HG03135 (cell line): ENCODE measurements around the gene STAP2.
"Not testable (repeated sequence)": the region's sequence is repeated elsewhere in the genome, so short reads cannot be mapped to it uniquely, and the experiment has no call there.

Source experiments
- ATAC-seq: cut with Tn5 transposase; IDR thresholded peaks from one replicate; pipeline ENCODE4 v1.9.1; 2021; ENCODE audit warnings: mild to moderate bottlenecking, moderate library complexity; ENCODE audit not compliant: unreplicated experiment

STAP2 gene

DNA sequence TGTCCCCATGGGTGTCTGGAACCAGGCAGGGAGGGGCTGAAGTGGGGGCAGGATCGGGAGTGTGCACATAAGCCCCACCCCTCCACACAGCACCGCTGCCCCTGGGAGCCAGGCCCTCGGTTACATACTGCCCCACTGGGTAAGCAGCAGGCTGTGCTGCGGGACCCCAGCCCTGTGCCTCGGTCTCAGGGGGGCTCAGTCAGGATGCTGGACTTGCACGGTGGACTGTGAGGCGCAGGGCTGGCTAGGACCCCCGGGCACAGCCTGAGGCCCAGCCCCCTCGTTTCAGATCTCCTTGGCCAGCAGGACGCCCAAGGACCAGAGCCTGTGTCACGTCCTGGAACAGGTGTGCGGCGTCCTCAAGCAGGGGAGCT lies 21.0 kb upstream of the STAP2 start:
- no peak for ATAC-seq

DNA sequence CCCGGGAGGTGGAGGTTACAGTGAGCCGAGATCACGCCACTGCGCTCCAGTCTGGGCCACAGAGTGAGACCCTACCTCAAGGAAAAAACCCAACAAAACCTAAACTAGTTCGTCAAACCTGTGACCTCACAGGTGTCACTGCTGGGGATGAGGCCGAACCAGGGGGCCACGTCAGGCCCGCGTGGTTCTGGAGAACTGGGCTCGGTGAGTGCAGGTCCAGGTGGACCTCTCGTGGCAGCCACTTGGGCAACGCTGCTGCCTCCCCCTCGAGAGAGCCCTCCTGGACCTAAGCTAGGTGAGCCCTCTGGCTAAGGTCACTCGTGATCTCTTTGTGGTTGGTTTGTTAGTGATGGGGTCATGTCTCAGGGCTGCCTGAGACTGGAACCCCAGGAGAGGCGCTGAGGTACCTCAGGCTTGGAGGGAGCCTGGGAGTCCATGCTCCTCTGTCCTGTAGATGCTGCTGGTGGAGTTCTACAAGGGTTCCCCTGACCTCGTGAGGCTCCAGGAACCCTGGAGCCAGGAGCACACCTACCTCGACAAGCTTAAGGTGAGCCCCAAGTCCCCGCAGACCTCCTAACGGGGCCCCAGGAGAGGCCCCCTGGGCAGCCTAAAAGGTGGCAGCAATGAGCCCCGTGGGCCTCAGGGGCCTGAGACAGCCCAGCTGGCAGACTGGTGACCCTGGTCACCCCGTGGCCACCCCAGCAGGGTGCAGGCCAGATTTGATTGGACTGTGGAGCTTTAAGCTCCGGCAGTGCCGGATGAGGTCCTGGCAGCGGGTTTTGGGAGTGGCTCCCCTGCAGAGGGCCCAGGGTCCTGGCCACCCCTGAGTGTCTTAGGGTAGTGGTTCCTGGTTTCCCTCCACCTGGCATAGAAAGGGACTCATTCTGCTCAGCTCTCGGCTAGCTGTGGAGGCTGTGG lies 20.3 kb upstream of the STAP2 start:
- ATAC-seq, result no peak

DNA sequence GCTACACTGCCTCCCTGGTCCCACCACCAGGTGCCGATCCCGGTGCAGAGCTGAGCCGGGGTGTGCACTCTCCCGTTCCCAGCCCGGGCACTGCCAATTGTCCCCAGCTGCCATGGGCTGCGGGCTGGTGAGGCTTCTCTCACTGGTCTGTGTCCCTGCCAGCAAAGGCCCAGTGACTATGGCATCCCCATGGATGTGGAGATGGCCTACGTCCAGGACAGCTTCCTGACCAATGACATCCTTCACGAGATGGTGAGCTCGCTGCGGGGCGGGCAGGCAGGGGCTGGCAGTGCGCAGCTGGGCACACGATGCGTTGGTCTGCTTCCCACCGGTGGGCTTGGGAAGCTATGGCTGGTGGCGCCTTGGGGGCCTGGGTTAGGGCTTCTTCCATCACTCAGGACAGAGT lies 19.3 kb upstream of the STAP2 start:
- ATAC-seq, result no peak

- ATAC-seq, result no peak
Measured at GRCh38 chr19:4357095-4357797, 18.6 kb upstream of the STAP2 start.

- no peak for ATAC-seq
Measured at GRCh38 chr19:4354897-4355296, 16.3 kb upstream of the STAP2 start.

DNA sequence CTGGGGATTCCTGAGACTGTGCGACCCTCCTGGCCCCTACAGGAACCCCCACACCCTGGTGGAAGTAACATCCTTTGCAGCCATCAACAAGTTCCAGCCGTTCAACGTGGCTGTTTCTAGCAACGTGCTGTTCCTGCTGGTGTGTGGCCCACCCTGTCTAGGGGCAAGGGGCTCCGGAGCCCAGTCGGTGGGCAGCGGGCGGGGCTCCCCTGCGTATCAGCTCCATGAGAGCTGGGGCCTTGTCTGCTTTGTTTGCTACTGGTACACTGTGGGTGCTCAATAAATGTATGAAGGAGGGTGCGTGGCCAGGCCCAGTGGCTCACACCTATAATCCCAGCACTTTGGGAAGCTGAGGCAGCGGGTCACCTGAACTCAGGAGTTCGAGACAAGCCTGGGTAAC lies 15.7 kb upstream of the STAP2 start:
- ATAC-seq, result no peak

DNA sequence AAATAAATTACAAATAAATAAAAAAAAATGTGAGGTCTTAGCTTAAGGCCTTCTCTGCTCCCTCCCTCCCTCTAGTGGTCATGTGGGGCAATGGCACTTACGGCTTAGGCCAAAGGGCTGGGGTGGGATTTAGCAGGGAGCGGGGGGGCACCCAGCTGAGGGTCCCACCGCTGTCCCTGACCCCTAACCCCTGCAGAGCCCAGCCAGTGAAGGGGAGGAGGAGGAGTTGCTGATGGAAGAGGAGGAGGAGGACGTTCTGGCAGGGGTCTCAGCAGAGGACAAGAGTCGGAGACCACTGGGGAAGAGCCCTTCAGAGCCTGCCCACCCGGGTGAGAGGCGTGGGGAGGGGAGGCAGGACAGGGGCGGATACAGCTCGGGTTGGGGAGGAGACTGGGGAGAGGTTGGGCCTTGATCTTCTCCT lies 14.1 kb upstream of the STAP2 start:
- ATAC-seq, result no peak

DNA sequence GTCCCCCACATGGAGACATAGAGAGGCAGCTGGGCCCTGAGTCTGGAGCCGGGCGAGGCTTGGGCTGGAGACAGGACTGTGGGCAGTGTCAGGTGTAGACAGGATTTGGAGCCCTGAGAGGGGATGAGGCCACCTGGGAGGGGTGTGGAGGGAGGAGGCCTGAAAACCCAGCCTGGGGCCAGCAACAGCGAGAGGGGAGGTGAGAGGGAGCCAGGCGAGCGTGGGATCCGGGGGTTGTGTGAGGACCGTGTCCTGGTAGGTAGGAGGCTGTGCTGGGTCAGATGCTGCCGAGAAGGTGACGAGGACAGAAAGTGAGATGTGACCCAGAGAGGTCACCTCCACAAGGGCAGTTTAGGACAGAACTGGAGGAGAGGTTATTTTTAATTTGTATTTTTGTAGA lies 12.1 kb upstream of the STAP2 start:
- ATAC-seq, result no peak

DNA sequence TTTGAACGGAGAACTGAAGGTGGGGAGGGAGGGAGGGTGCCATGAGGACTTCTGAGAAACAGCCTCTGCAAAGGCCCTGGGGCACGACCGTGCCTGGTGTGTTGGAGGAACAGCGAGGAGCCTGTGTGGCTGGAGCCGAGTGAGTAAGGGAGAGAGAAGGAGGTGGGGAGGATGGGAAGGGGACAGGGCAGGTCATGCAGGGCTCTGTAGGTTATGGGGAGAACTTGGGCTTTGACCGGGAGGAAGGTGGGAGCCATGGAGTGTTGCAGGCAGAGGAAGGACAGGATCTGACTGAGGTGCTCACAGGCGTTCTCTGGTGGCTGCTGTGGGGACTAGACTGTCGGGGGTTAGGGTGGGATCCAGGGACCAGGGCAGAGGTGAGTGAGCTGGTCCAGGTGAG lies 11.5 kb upstream of the STAP2 start:
- no peak for ATAC-seq

DNA sequence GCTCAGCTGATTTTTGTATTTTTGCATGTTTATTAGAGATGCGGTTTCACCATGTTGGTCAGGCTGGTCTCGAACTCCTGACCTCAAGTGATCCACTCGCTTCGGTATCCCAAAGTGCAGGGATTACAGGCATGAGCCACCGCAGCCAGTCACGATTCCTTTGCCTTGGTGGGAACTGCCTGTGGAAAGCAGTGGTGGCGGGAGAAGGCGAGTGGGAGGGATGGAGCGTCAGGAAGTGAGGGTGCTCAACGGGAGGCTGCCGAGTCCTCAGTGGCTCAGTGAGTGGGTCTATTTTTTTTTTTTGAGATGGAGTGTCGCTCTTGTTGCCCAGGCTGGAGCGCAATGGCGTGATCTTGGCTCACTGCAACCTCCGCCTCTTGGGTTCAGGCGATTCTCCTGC lies 10.6 kb upstream of the STAP2 start:
- ATAC-seq, result not testable (repeated sequence)

DNA sequence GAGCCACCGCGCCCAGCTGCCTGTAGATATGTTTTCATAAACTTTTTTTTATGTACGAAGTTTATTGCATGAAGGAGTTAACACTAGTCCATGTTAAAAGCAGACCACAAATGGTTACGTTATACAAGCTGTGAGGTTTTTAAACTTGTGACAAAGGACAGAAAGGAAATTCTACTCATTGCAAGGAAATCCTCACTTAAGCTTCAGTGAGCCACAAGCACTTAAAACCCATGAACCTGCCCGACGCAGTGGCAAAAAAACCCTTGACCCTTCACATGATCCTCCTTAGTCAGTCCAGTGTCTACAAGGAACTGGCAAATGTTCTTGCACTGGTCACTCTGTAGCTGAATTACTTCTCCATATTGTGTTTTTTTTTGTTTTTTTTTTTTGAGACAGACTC lies 8.9 kb upstream of the STAP2 start:
- ATAC-seq, result no peak

DNA sequence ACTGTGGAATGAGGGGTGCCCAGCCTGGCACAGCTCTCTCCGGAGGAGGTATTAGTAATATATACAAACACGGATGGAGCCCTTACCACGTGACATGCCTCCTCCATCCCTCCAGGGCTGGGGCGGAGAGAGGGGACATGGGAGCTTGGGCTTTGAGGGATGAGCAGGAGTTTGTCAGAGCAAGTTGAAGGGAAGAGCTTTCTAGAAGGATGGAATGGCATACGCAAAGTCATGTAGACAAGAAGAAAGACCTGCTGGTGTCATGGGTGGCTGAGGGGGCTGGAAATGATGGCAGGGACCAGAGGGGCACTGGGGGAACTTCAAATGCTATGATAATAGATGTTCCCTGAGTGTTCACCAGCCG lies 7.4 kb upstream of the STAP2 start:
- no peak for ATAC-seq

DNA sequence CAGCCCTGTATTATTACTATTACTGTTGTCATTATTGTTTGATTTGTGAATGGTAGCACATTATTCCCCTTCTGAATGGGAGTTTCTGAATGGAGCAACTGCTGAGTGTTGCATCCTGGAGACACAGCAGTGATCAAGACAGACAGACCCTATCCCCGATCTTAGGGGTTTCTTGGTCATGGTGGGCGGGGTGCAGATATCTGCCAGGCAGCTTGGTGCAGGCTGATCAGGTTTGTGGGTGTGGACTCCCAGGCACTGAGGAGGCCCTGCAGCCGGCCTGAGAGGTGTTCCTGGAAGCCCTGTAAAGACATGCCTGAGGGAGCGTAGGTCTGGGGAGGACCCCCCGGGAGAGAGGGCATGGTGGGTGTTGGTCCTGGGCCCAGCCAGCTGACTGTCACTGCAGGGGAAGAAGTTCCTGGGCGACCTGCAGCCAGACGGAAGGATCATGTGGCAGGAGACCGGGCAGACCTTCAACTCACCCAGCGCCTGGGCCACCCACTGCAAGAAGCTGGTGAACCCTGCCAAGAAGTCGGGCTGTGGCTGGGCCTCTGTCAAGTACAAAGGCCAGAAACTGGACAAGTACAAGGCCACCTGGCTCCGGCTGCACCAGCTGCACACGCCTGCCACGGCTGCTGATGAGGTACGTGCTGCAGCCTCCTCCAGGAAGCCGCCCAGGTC lies 6.9 kb upstream of the STAP2 start:
- ATAC-seq, result no peak

DNA sequence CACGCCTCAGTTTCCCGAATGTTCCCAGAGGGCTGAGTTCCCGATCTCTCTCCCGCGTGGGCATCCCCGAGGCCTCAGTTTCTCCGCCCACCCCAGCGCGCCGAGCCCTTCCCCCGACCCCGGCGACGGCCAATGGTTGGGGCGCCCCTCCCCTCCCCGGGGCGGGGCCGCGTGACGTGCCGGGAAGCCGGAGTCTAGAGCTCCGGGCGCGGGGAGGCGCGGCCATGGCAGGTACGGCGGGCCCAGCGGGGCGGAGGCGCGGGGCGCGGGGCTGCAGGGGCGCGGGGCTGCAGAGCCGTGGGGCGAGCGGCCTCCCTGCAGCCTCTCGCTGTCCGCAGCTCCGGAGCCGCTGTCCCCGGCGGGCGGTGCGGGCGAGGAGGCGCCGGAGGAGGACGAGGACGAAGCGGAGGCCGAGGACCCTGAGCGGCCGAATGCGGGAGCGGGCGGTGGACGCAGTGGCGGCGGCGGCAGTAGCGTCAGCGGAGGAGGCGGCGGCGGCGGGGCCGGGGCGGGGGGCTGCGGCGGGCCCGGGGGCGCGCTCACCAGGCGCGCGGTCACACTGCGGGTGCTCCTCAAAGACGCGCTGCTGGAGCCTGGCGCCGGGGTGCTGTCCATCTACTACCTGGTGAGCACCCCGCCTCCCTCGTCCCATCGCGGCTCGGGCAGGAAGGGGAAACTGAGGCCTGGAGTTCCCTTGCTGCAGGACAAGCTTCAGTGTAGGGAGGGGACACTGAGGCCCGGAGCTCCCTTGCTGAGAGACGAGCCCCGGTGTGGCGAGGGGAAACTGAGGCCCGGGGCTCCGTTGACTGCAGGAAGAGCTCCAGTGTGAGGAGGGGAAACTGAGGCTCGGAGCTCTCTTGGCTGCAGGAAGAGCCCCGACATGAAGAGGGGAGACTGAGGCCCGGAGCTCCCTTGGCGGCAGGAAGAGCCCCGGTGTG lies 5.0 kb upstream of the STAP2 start, which contains the start of gene MPND:
Gene MPND, plus strand, starts transcription at position 193 of the 938 bp plus-strand sequence. Its CDS starts 32 bp downstream, at position 225.
- peak; percentile 47 for ATAC-seq

DNA sequence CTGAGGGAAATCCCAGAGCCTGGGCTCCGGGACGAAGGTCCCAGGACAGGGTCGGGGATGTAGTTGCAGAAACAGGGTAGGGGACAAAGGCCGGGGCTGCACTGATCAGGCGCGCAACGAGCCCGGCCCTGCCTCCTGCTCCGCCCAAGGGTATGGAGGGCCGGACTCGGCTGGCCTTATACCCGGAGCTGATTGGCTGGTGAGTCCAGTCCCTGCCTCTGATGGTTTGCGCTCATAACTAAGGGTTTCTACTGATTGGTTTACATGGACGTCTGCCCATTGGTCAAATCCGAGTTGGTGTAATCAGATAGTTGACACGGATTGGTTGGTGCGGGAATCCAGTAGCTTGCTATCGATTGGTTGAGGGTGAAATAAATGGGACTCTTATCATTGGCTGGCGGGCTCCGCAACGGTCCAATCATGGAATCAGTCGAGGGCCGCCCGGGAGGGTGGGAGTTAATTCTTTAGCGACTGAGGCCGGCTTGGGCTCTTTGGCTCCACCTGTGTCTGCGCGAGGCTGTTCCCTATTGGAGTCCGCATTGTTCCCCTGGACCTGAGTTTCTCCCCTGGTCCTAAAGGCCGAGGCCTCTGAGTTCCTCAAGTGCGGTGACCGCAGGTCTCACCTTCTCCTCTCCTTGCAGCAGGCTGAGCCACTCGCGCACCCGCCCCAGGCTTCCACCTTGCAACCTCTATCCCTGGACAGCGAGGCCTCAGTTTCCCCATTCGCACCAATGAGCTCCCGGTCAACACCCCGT lies 4.2 kb upstream of the STAP2 start:
- peak; percentile 86 for ATAC-seq

- ATAC-seq, result no peak
Measured at GRCh38 chr19:4342314-4342614, 3.6 kb upstream of the STAP2 start.

GRCh38 chr19:4337906-4338440 lies 654 bp downstream of the STAP2 start:
- no peak for ATAC-seq

- ATAC-seq, result no peak
Measured at GRCh38 chr19:4334929-4335570, 3.6 kb downstream of the STAP2 start.

DNA sequence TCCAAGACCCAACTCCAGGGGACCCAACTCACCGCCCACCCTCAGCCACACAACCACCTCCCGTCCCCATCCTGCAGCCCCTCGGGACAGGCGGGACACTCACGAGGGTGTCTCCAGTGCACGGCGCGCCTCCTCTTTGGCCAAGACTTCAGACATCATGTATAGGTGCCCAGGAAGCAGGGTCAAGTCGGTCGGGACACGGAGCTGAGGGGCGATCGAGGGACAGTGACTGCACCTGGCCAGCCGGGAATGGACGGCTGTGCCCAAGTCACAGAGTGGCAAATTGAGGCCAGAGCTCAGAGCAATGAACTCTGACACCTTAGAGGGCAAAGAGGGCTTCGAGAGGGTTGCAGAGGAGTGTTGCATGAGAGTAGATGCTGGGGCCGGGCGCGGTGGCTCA lies 8.8 kb downstream of the STAP2 start:
- ATAC-seq, result no peak
